ENCODE data around the gene NTRK2. TPM values are rescaled to one million over a fixed set of nuclear protein-coding genes. Genes with fewer than 3 reads are reported as not detected.

Gene NTRK2
- total and polyA plus RNA-seq, 2 experiments from 2014 or later = 0.03 TPM; not detected in 1

DNA sequence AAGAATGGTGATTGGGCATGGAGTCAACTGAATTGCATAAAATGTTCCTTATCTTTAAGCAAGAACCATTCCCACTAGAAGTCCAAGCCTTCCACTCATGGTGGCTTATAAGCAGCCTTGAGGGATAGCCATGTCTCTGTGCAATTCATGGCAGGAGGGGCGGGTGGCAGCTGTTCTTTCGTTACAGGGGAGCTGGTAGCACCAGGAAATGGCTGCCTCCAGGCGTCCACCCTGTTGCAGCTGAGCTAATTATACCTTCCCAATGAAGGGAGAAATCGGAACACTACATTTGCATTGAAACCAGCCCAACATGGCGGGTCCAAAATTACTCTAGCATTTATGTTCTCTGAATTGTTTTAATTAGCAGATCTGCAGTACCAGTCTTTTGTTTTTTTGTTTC is 289.8 kb downstream of the NTRK2 start:
- Histone ChIP-seq H3K9me2 (ENCODE audit: insufficient read depth) (peaks cover 11% of the 10 kb centered on the region; the same call in 1 of the 2 replicates), H3K79me2 (replicated peaks; ENCODE audit: insufficient read depth) (no peaks in the 10 kb centered on the region), H3K36me3 (ENCODE audit: insufficient read depth) (no peaks in the 10 kb centered on the region), H3F3A (replicated peaks; ENCODE audit: low read depth) (no peaks in the 10 kb centered on the region), H3K27me3 (ENCODE audit: insufficient read depth) (no peaks in the 10 kb centered on the region), H4K20me1 (replicated peaks; ENCODE audit: insufficient read depth) (no peaks in the 10 kb centered on the region), H2AFZ (no peak overlapping the region), H3K4me3 (no peak overlapping the region), H3K27ac (ENCODE audit: low read depth) (no peak overlapping the region), H3K4me2 (no peak overlapping the region), H3K4me1 (ENCODE audit: insufficient read depth) (no peaks in the 10 kb centered on the region)
- H3K36me3 Mint-ChIP-seq (ENCODE audit: low read depth) = no peaks in the 10 kb centered on the region
- peaks cover 4% of the 10 kb centered on the region; the same call in 1 of the 3 replicates for H3K9me3 Mint-ChIP-seq
- no peak overlapping the region for H3K4me3 Mint-ChIP-seq
- TF ChIP-seq NANOG (IDR thresholded peaks at IDR 0.05; ENCODE audit: borderline replicate concordance) = no peak
- TF ChIP-seq, protein P1, sequence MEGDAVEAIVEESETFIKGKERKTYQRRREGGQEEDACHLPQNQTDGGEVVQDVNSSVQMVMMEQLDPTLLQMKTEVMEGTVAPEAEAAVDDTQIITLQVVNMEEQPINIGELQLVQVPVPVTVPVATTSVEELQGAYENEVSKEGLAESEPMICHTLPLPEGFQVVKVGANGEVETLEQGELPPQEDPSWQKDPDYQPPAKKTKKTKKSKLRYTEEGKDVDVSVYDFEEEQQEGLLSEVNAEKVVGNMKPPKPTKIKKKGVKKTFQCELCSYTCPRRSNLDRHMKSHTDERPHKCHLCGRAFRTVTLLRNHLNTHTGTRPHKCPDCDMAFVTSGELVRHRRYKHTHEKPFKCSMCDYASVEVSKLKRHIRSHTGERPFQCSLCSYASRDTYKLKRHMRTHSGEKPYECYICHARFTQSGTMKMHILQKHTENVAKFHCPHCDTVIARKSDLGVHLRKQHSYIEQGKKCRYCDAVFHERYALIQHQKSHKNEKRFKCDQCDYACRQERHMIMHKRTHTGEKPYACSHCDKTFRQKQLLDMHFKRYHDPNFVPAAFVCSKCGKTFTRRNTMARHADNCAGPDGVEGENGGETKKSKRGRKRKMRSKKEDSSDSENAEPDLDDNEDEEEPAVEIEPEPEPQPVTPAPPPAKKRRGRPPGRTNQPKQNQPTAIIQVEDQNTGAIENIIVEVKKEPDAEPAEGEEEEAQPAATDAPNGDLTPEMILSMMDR (conservative IDR thresholded peaks at IDR 0.05; ENCODE audit: low read depth in 2 of 2) = no peak
- TF ChIP-seq ZNF114 (CRISPR knock-in tag; IDR thresholded peaks at IDR 0.05) = no peak
- H3K4me1 Mint-ChIP-seq = peaks cover 2% of the 10 kb centered on the region; the same call in 1 of the 3 replicates
- no peak overlapping the region for H3K27ac Mint-ChIP-seq
- peaks cover 7% of the 10 kb centered on the region for H3K27me3 Mint-ChIP-seq (ENCODE audit: insufficient read depth, low read depth, poor library complexity)
- ATAC-seq = no peak
- DNase-seq (ENCODE audit: low spot score) = no peak

DNA sequence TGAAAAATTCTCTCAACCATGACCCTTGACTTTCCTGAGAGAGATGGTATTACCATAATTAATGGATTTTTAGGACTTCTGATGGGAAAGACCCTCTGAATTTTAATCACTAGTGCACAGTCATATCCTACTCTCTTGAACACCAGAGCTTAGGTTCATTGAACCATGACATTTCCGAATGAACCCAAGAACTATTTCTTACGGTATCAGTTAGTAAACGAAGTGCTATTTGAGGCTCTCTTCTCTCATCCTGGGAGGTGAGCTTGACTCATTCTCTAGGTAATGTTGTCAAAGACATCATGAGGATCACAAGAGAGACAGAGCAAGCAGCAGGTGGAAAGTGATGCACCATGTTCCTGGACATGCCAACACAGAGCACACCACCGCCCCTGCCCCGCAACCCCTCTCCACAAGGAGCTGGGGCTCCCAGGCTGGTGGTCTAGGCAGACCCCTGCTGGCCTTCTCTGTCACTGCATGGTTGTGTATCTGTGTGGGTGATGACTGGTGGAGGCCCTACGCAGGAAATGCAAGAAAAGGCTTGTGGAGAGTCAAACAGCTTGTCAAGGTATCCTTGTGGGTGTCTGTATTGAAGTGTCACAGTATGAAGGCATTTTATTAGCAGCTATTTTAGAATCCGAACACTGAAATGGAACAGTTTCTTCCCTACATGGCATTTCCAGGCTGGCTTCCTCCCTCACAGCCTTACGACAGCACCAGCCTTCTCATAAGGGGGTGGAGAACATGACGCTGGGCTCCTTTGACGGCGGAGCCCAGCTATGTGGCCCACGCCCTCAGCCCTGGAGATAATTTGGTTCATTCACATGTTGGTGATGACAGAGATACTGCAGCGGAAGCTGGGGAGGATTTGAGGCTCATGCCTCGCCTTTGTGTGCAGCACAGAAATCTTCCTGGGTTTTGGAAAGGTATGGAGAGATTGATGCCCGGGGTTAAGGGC is 297.6 kb downstream of the NTRK2 start:
- Mint-ChIP-seq H3K9me3 (no peaks in the 10 kb centered on the region; the same call in 2 of the 3 replicates), H3K27ac (no peak overlapping the region), H3K27me3 (ENCODE audit: insufficient read depth, low read depth, poor library complexity) (peaks cover 4% of the 10 kb centered on the region), H3K4me1 (no peaks in the 10 kb centered on the region), H3K36me3 (ENCODE audit: low read depth) (no peaks in the 10 kb centered on the region), H3K4me3 (no peak overlapping the region)
- no peaks in the 10 kb centered on the region for H4K20me1 ChIP-seq (replicated peaks; ENCODE audit: insufficient read depth)
- H3K36me3 ChIP-seq (ENCODE audit: insufficient read depth) = no peaks in the 10 kb centered on the region
- no peak overlapping the region for H3K27ac ChIP-seq (ENCODE audit: low read depth)
- DNase-seq (ENCODE audit: low spot score) (peak; percentile 89), ATAC-seq (peak; percentile 100)
- no peaks in the 10 kb centered on the region for H3K4me1 ChIP-seq (ENCODE audit: insufficient read depth)
- no peak overlapping the region; the same call in 1 of the 2 replicates for H2AFZ ChIP-seq
- H3F3A ChIP-seq (replicated peaks; ENCODE audit: low read depth) = no peaks in the 10 kb centered on the region
- TF ChIP-seq, protein P1 (conservative IDR thresholded peaks at IDR 0.05; ENCODE audit: low read depth in 2 of 2) = peak; percentile 70 to 90
- TF ChIP-seq, protein P2, sequence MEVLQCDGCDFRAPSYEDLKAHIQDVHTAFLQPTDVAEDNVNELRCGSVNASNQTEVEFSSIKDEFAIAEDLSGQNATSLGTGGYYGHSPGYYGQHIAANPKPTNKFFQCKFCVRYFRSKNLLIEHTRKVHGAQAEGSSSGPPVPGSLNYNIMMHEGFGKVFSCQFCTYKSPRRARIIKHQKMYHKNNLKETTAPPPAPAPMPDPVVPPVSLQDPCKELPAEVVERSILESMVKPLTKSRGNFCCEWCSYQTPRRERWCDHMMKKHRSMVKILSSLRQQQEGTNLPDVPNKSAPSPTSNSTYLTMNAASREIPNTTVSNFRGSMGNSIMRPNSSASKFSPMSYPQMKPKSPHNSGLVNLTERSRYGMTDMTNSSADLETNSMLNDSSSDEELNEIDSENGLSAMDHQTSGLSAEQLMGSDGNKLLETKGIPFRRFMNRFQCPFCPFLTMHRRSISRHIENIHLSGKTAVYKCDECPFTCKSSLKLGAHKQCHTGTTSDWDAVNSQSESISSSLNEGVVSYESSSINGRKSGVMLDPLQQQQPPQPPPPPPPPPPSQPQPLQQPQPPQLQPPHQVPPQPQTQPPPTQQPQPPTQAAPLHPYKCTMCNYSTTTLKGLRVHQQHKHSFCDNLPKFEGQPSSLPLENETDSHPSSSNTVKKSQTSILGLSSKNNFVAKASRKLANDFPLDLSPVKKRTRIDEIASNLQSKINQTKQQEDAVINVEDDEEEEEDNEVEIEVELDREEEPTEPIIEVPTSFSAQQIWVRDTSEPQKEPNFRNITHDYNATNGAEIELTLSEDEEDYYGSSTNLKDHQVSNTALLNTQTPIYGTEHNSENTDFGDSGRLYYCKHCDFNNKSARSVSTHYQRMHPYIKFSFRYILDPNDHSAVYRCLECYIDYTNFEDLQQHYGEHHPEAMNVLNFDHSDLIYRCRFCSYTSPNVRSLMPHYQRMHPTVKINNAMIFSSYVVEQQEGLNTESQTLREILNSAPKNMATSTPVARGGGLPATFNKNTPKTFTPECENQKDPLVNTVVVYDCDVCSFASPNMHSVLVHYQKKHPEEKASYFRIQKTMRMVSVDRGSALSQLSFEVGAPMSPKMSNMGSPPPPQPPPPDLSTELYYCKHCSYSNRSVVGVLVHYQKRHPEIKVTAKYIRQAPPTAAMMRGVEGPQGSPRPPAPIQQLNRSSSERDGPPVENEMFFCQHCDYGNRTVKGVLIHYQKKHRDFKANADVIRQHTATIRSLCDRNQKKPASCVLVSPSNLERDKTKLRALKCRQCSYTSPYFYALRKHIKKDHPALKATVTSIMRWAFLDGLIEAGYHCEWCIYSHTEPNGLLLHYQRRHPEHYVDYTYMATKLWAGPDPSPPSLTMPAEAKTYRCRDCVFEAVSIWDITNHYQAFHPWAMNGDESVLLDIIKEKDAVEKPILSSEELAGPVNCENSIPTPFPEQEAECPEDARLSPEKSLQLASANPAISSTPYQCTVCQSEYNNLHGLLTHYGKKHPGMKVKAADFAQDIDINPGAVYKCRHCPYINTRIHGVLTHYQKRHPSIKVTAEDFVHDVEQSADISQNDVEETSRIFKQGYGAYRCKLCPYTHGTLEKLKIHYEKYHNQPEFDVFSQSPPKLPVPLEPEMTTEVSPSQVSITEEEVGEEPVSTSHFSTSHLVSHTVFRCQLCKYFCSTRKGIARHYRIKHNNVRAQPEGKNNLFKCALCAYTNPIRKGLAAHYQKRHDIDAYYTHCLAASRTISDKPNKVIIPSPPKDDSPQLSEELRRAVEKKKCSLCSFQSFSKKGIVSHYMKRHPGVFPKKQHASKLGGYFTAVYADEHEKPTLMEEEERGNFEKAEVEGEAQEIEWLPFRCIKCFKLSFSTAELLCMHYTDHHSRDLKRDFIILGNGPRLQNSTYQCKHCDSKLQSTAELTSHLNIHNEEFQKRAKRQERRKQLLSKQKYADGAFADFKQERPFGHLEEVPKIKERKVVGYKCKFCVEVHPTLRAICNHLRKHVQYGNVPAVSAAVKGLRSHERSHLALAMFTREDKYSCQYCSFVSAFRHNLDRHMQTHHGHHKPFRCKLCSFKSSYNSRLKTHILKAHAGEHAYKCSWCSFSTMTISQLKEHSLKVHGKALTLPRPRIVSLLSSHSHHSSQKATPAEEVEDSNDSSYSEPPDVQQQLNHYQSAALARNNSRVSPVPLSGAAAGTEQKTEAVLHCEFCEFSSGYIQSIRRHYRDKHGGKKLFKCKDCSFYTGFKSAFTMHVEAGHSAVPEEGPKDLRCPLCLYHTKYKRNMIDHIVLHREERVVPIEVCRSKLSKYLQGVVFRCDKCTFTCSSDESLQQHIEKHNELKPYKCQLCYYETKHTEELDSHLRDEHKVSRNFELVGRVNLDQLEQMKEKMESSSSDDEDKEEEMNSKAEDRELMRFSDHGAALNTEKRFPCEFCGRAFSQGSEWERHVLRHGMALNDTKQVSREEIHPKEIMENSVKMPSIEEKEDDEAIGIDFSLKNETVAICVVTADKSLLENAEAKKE (CRISPR knock-in tag; IDR thresholded peaks at IDR 0.05) = no peak
- H3K27me3 ChIP-seq (ENCODE audit: insufficient read depth) = no peaks in the 10 kb centered on the region
- H3K4me3 ChIP-seq = no peak overlapping the region
- no peaks in the 10 kb centered on the region for H3K9me2 ChIP-seq (ENCODE audit: insufficient read depth)
- H3K79me2 ChIP-seq (replicated peaks; ENCODE audit: insufficient read depth) = no peaks in the 10 kb centered on the region
- H3K4me2 ChIP-seq = no peak overlapping the region

All from GM23338 (cell line).